Pancreas (tissue), 10 donors: Measurements from ENCODE around the gene TRIO. TPM values are rescaled to one million over a fixed set of nuclear protein-coding genes. Genes with fewer than 3 reads are reported as not detected.

Experiments used
- ATAC-seq, 4 donors: fragments of 200-7000 bp; cut with Tn5 transposase; one replicate each; pipeline versions ENCODE4 v1.8.0 to v1.9.1; 2020; ENCODE audit warnings: mild to moderate bottlenecking in 4 of 4, moderate library complexity in 4 of 4
- DNase-seq, 6 donors: peaks; one replicate each; pipeline ENCODE4 v3.0.0-alpha.2; 2020
- FAIRE-seq: peaks from 2 replicates; lab custom pipeline; 2012; peaks lifted over from hg19 to GRCh38; lab: Jason Lieb, UNC
- H3K27ac ChIP-seq, 4 donors: fragments of 200-600 bp; sonication (generic); 1 replicate in 3 of 4; 2 replicates in 1 of 4; pipeline versions ENCODE4 v1.5.0 to v1.8.0; 2020
- H3K27me3 ChIP-seq, 4 donors: fragments of 200-600 bp; one replicate each; pipeline ENCODE4 v1.8.0; 2021
- H3K36me3 ChIP-seq, 3 donors: fragments of 200-600 bp; sonication (generic) in 1 of 3; one replicate each; pipeline versions ENCODE4 v1.5.0 to v1.8.0; 2020 to 2021
- H3K4me1 ChIP-seq, 3 donors: fragments of 200-600 bp; one replicate each; pipeline ENCODE4 v1.8.0; 2021
- H3K4me3 ChIP-seq, 4 donors: fragments of 200-600 bp; sonication (generic) in 2 of 4; one replicate each; pipeline versions ENCODE4 v1.5.0 to v1.8.0; 2020 to 2021
- H3K9me3 ChIP-seq, 4 donors: fragments of 200-600 bp; one replicate each; pipeline ENCODE4 v1.8.0; 2021
- WGBS, 2 donors: extraction: QIAGEN DNeasy Blood & Tissue Kit; methylation state at CpG; one replicate each; pipeline ENCODE4 v1.1.7; 2013; 5-methylcytosine and 5-hydroxymethylcytosine counted together
- intact Hi-C, 3 donors: fragments of 100-400 bp; cut with DNase I; formaldehyde crosslinking; loops; one replicate each; pipeline versions ENCODE4 v1.11.1 to v1.14.2; 2022
- polyA plus RNA-seq, 2 donors: library from polyadenylated mRNA; stranded (reverse); fragments of 200-250 nt; gene quantifications; one replicate each; pipeline ENCODE4 v1.2.3, GENCODE V29; 2013
- total RNA-seq, 6 donors: library from RNA; stranded (reverse); fragmentation: NEBNext Ultra II Directional in 4 of 6; extraction: Animal tissue kit (Norgen Biotek cat#: 25700) in 4 of 6; gene quantifications; one replicate each; pipeline versions ENCODE4 v1.2.1 to v1.2.4, GENCODE V29; 2021 to 2023
- TF ChIP-seq, protein P1 (sequence below), 4 donors: fragments of 200-600 bp; sonication (generic) in 3 of 4; IDR thresholded peaks; one replicate each; pipeline versions ENCODE4 v1.5.0 to v1.8.0; 2021; ENCODE audit warnings: antibody characterized with exemption in 4 of 4
- donor health status: healthy with polysubstance abuse.
- donor health status: DM: no; HTN: no; CAD: no; lungs with moderate emphysema.
- donor health status: DM: no; HTN: no; CAD: no.
- donor health status: control.
- donor health status: control.
- donor health status: Bipolar disorder and iron deficiency.
- donor health status: DM: yes; HTN: yes; CAD: no.
- donor health status: DM: no; HTN: no; CAD: no.
- donor health status: DM: no; HTN: no; CAD: no.
- donor health status: DM: yes; HTN: yes; CAD: no.

Gene TRIO
- total and polyA plus RNA-seq, 8 donors, result 27.3 to 82.5 (median 38.3) TPM

DNA sequence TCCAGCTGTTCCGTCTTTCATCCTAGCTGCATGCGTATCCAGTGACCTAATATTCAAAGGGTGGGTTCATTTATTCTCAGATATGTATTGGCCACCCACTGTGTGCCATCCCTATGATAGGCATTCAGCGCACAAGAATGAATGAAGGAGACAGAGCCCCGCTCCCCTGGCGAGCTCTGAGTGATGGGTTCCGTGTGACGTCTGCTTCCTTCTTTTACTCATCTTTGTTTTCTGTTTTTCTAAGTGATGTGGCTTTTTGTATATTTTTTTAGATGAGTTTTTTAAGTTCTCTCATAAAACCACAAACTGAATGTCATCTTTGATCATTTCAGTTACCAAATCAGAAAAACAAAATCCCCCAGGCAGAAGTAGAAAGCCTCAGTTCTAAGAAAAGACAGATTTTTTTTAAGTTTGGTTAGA lies 270.2 kb downstream of the TRIO start:
- Histone ChIP-seq H3K36me3 (peaks cover 0 to 10% (median 0%) of the 10 kb centered on the region in 3 donors), H3K27me3 (no peaks in the 10 kb centered on the region), H3K9me3 (no peaks in the 10 kb centered on the region), H3K4me3 (no peak overlapping the region), H3K27ac (no peak overlapping the region), H3K4me1 (no peaks in the 10 kb centered on the region)
- FAIRE-seq (no peak), DNase-seq (no peak), ATAC-seq (no peak)
- TF ChIP-seq, protein P1, sequence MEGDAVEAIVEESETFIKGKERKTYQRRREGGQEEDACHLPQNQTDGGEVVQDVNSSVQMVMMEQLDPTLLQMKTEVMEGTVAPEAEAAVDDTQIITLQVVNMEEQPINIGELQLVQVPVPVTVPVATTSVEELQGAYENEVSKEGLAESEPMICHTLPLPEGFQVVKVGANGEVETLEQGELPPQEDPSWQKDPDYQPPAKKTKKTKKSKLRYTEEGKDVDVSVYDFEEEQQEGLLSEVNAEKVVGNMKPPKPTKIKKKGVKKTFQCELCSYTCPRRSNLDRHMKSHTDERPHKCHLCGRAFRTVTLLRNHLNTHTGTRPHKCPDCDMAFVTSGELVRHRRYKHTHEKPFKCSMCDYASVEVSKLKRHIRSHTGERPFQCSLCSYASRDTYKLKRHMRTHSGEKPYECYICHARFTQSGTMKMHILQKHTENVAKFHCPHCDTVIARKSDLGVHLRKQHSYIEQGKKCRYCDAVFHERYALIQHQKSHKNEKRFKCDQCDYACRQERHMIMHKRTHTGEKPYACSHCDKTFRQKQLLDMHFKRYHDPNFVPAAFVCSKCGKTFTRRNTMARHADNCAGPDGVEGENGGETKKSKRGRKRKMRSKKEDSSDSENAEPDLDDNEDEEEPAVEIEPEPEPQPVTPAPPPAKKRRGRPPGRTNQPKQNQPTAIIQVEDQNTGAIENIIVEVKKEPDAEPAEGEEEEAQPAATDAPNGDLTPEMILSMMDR (IDR thresholded peaks at IDR 0.05), result no peak
- 69 to 93% methylated on average over 7 of the region's 7 CpGs for WGBS, 2 donors
- intact Hi-C loops, result no loop called here

- ATAC-seq (no peak), FAIRE-seq (no peak), DNase-seq (no peak)
- no peak overlapping the region for H3K4me3 ChIP-seq
- H3K36me3 ChIP-seq, result peaks cover 0 to 10% (median 0%) of the 10 kb centered on the region in 3 donors
- intact Hi-C loops, result no loop called here
- H3K27me3 ChIP-seq, result no peaks in the 10 kb centered on the region
- no peak overlapping the region for H3K27ac ChIP-seq
- no peaks in the 10 kb centered on the region for H3K9me3 ChIP-seq
- 87 to 90% methylated on average over 11 of the region's 11 CpGs for WGBS, 2 donors
- H3K4me1 ChIP-seq, result no peaks in the 10 kb centered on the region
- TF ChIP-seq, protein P1 (IDR thresholded peaks at IDR 0.05), result no peak
Observed at GRCh38 chr5:14414007-14414406, 270.9 kb downstream of the TRIO start.

DNA sequence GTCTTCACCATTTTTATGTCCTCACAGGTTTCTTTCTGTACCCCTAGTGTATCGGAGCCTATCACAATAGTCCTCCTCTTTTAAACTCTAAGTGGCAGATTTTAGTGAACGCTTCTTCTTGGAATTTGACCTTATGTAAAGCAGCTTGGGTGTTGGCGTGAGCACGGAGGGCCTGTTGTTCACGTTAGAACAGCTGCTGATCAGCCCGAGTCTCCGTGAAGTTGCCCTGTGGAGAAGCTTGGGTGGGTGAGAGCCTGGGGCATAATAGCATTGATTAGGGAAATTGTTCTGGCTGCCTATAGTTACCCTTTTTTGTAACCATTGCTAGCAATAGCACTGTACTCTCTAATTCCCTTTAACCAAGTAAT lies 271.5 kb downstream of the TRIO start:
- TF ChIP-seq, protein P1 (IDR thresholded peaks at IDR 0.05), result no peak
- Histone ChIP-seq H3K9me3 (no peaks in the 10 kb centered on the region), H3K36me3 (peaks cover 0 to 10% (median 0%) of the 10 kb centered on the region in 3 donors), H3K4me1 (no peaks in the 10 kb centered on the region), H3K4me3 (no peak overlapping the region), H3K27ac (no peak overlapping the region), H3K27me3 (no peaks in the 10 kb centered on the region)
- DNase-seq (no peak), FAIRE-seq (no peak), ATAC-seq (no peak)
- intact Hi-C loops, result no loop called here
- 91 to 93% methylated on average over 7 of the region's 7 CpGs for WGBS, 2 donors

GRCh38 chr5:14415024-14415697 lies 272.0 kb downstream of the TRIO start:
- no peaks in the 10 kb centered on the region for H3K9me3 ChIP-seq
- intact Hi-C loops, result no loop called here
- TF ChIP-seq, protein P1 (IDR thresholded peaks at IDR 0.05), result no peak
- H3K27ac ChIP-seq, result no peak overlapping the region
- FAIRE-seq (no peak), ATAC-seq (no peak), DNase-seq (no peak)
- no peak overlapping the region for H3K4me3 ChIP-seq
- WGBS, 2 donors, result 92 to 94% methylated on average over 16 of the region's 16 CpGs
- no peaks in the 10 kb centered on the region for H3K27me3 ChIP-seq
- H3K36me3 ChIP-seq, result peaks cover 0 to 10% (median 0%) of the 10 kb centered on the region in 3 donors
- H3K4me1 ChIP-seq, result no peaks in the 10 kb centered on the region

DNA sequence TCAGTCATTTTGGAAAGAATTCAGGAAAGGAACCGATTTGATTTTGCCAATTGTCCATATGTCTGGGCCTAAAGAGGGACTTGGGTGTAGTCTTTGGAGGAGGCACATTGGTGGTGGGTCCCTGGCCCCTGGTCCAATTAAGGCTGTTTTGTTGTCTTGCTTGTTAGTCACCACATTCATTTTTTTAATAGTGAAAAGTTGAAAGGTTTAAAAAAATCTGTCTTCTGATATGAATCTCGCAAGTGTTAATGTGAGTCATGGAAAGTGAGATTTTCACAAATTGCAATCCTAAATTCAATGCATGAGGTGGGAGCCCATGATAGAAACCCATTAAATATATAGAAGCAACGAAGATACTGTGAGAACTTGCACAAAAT lies 272.5 kb downstream of the TRIO start:
- H3K4me3 ChIP-seq, result no peak overlapping the region
- peaks cover 0 to 10% (median 0%) of the 10 kb centered on the region in 3 donors for H3K36me3 ChIP-seq
- no peak for FAIRE-seq
- 71 to 76% methylated on average over 3 of the region's 3 CpGs for WGBS, 2 donors
- no peaks in the 10 kb centered on the region for H3K9me3 ChIP-seq
- no peak for DNase-seq
- intact Hi-C loops, result no loop called here
- H3K27me3 ChIP-seq, result no peaks in the 10 kb centered on the region
- TF ChIP-seq, protein P1 (IDR thresholded peaks at IDR 0.05), result no peak
- ATAC-seq, result no peak
- H3K27ac ChIP-seq, result no peak overlapping the region
- no peaks in the 10 kb centered on the region for H3K4me1 ChIP-seq
